ENCODE measurements around the gene FMO5. TPM values are rescaled to one million over a fixed set of nuclear protein-coding genes. Genes with fewer than 3 reads are reported as not detected.
"Not testable (repeated sequence)": the region's sequence is repeated elsewhere in the genome, so short reads cannot be mapped to it uniquely, and the experiment has no call there.

FMO5 gene
- total RNA-seq, 4 donors from 2014 or later = 15.5 to 37.8 (median 30.4) TPM

- 67% methylated on average over 3 of the region's 3 CpGs for WGBS
- Histone ChIP-seq H3K27me3 (no peaks in the 10 kb centered on the region), H3K9me3 (no peaks in the 10 kb centered on the region), H3K4me3 (no peak overlapping the region), H3K36me3 (peaks cover 11% of the 10 kb centered on the region), H3K27ac (no peak overlapping the region), H3K4me1 (peaks cover 56% of the 10 kb centered on the region)
- no peak for TF ChIP-seq POLR2A (IDR thresholded peaks at IDR 0.05)
- TF ChIP-seq EP300 (IDR thresholded peaks at IDR 0.05) = no peak
- TF ChIP-seq, protein P1, sequence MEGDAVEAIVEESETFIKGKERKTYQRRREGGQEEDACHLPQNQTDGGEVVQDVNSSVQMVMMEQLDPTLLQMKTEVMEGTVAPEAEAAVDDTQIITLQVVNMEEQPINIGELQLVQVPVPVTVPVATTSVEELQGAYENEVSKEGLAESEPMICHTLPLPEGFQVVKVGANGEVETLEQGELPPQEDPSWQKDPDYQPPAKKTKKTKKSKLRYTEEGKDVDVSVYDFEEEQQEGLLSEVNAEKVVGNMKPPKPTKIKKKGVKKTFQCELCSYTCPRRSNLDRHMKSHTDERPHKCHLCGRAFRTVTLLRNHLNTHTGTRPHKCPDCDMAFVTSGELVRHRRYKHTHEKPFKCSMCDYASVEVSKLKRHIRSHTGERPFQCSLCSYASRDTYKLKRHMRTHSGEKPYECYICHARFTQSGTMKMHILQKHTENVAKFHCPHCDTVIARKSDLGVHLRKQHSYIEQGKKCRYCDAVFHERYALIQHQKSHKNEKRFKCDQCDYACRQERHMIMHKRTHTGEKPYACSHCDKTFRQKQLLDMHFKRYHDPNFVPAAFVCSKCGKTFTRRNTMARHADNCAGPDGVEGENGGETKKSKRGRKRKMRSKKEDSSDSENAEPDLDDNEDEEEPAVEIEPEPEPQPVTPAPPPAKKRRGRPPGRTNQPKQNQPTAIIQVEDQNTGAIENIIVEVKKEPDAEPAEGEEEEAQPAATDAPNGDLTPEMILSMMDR (IDR thresholded peaks at IDR 0.05) = no peak
- TF ChIP-seq POLR2AphosphoS5 (IDR thresholded peaks at IDR 0.05) = no peak
- DNase-seq (ENCODE audit: low spot score in 2 of 2) = no peak
Observed at GRCh38 chr1:147169171-147169570, 56.0 kb downstream of the FMO5 start.

- peaks cover 50% of the 10 kb centered on the region for H3K4me1 ChIP-seq
- no peak for DNase-seq (ENCODE audit: low spot score in 2 of 2)
- H3K27me3 ChIP-seq = no peaks in the 10 kb centered on the region
- no peak overlapping the region for H3K4me3 ChIP-seq
- TF ChIP-seq POLR2AphosphoS5 (IDR thresholded peaks at IDR 0.05) (no peak), POLR2A (IDR thresholded peaks at IDR 0.05) (no peak), EP300 (IDR thresholded peaks at IDR 0.05) (no peak)
- TF ChIP-seq, protein P1 (IDR thresholded peaks at IDR 0.05) = no peak
- H3K27ac ChIP-seq = no peak overlapping the region
- H3K36me3 ChIP-seq = peaks cover 15% of the 10 kb centered on the region
- 72% methylated on average over 2 of the region's 2 CpGs for WGBS
- no peaks in the 10 kb centered on the region for H3K9me3 ChIP-seq
Observed at GRCh38 chr1:147168626-147169058, 56.5 kb downstream of the FMO5 start.

GRCh38 chr1:147167365-147167764 is 57.8 kb downstream of the FMO5 start:
- 38% methylated on average over 1 of the region's 1 CpG for WGBS
- Histone ChIP-seq H3K27ac (peak overlapping the region; percentile 56), H3K27me3 (no peaks in the 10 kb centered on the region), H3K4me1 (peaks cover 43% of the 10 kb centered on the region), H3K4me3 (no peak overlapping the region), H3K36me3 (peaks cover 17% of the 10 kb centered on the region), H3K9me3 (no peaks in the 10 kb centered on the region)
- TF ChIP-seq, protein P1 (IDR thresholded peaks at IDR 0.05) = no peak
- TF ChIP-seq POLR2A (IDR thresholded peaks at IDR 0.05) (no peak), EP300 (IDR thresholded peaks at IDR 0.05) (no peak), POLR2AphosphoS5 (IDR thresholded peaks at IDR 0.05) (no peak)
- no peak for DNase-seq (ENCODE audit: low spot score in 2 of 2)

GRCh38 chr1:147163019-147163418 is 62.1 kb downstream of the FMO5 start:
- Histone ChIP-seq H3K27me3 (no peaks in the 10 kb centered on the region), H3K4me3 (no peak overlapping the region), H3K27ac (no peak overlapping the region), H3K4me1 (peaks cover 10% of the 10 kb centered on the region), H3K9me3 (no peaks in the 10 kb centered on the region), H3K36me3 (peaks cover 60% of the 10 kb centered on the region)
- TF ChIP-seq POLR2A (IDR thresholded peaks at IDR 0.05) (no peak), POLR2AphosphoS5 (IDR thresholded peaks at IDR 0.05) (no peak), EP300 (IDR thresholded peaks at IDR 0.05) (no peak)
- TF ChIP-seq, protein P1 (IDR thresholded peaks at IDR 0.05) = no peak
- WGBS = 93% methylated on average over 1 of the region's 1 CpG
- DNase-seq (ENCODE audit: low spot score in 2 of 2) = no peak

DNA sequence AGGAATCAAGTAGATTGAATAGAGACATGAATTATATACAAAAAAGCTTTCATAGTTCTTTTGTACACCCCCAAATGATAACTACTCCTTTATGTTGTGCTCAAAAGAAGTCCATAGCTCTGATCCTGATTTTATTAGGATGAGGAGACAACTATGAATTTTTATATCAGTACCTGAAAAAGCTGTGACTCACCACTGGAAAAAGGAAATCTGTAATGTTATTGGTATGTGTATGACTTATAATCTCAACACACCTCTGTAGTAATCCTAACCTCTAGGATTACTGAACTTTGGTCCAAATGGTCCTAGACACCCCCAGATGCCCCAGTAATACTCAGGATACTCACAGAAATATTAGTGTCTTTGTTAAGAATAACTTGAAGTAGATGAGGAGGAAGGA is 63.0 kb downstream of the FMO5 start:
- H3K27me3 ChIP-seq = no peaks in the 10 kb centered on the region
- H3K4me3 ChIP-seq = no peak overlapping the region
- peaks cover 70% of the 10 kb centered on the region for H3K36me3 ChIP-seq
- no peak overlapping the region for H3K27ac ChIP-seq
- TF ChIP-seq EP300 (IDR thresholded peaks at IDR 0.05) (no peak), POLR2A (IDR thresholded peaks at IDR 0.05) (no peak), POLR2AphosphoS5 (IDR thresholded peaks at IDR 0.05) (no peak)
- TF ChIP-seq, protein P1 (IDR thresholded peaks at IDR 0.05) = no peak
- peaks cover 9% of the 10 kb centered on the region for H3K4me1 ChIP-seq
- no peaks in the 10 kb centered on the region for H3K9me3 ChIP-seq
- DNase-seq (ENCODE audit: low spot score in 2 of 2) = no peak

GRCh38 chr1:147157116-147157515 is 68.0 kb downstream of the FMO5 start:
- not testable (repeated sequence) for H3K27me3 ChIP-seq; H3K4me3 ChIP-seq; H3K4me1 ChIP-seq; H3K27ac ChIP-seq; H3K9me3 ChIP-seq; DNase-seq (ENCODE audit: low spot score in 2 of 2)
- H3K36me3 ChIP-seq = peaks cover 63% of the 10 kb centered on the region
- 85% methylated on average over 2 of the region's 2 CpGs for WGBS
